ENCODE data around the gene SPINDOC. TPM values are rescaled to one million over a fixed set of nuclear protein-coding genes. Genes with fewer than 3 reads are reported as not detected.

Gene SPINDOC
- total and polyA plus RNA-seq, 2 experiments from 2014 or later, result 8.2 to 44.5 TPM

DNA sequence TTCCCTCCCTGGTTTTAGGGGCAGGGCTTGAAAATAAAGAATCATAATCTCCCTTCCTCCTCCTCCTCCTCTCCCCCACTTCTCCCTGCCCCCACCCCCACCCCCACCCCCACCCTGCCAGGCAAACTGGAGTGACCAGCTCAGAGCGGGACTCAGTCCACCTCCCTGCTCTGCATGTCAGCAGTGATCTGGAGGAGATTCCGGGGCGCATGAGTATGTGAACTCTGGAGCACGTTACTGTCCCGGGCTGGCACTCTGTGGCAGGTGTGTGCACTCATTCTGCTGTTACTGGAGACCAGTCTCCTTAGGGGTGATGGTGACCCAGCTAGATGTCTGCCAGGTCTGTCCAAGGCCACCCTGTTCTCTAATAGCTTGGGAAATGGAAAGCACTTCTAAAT is 59.5 kb downstream of the SPINDOC start:
- no peaks in the 10 kb centered on the region for H3K36me3 ChIP-seq
- DNase-seq (ENCODE audit: low read depth in 1 of 2, low spot score in 1 of 2), result no peak

DNA sequence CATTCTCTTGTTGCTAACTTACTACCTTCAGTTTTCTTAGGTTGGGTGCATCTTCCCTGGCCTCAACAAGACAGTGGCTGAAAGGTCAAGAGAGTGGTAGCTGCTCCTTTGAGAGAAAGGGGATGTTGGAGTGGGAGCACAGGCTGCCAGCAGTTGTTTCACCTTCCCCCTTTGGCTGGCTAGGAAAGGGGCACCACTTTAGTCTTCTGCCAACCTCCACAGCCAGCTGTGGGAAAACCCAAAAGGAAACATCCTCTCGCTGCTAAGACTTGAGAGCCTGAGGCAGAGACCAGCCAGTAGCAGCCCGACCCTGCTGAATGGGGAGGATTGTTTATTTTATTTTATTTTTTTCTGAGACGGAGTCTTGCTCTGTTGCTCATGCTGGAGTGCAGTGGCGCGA is 60.1 kb downstream of the SPINDOC start:
- Histone ChIP-seq H3K27me3 (no peaks in the 10 kb centered on the region), H3K4me1 (ENCODE audit: low read depth) (peaks cover 52% of the 10 kb centered on the region), H3K4me3 (no peak overlapping the region), H3K9me3 (ENCODE audit: low read depth) (no peaks in the 10 kb centered on the region), H3K27ac (peak overlapping the region; percentile 89), H3K36me3 (no peaks in the 10 kb centered on the region)
- no peak for DNase-seq (ENCODE audit: low read depth in 1 of 2, low spot score in 1 of 2)
- TF ChIP-seq, protein P1, sequence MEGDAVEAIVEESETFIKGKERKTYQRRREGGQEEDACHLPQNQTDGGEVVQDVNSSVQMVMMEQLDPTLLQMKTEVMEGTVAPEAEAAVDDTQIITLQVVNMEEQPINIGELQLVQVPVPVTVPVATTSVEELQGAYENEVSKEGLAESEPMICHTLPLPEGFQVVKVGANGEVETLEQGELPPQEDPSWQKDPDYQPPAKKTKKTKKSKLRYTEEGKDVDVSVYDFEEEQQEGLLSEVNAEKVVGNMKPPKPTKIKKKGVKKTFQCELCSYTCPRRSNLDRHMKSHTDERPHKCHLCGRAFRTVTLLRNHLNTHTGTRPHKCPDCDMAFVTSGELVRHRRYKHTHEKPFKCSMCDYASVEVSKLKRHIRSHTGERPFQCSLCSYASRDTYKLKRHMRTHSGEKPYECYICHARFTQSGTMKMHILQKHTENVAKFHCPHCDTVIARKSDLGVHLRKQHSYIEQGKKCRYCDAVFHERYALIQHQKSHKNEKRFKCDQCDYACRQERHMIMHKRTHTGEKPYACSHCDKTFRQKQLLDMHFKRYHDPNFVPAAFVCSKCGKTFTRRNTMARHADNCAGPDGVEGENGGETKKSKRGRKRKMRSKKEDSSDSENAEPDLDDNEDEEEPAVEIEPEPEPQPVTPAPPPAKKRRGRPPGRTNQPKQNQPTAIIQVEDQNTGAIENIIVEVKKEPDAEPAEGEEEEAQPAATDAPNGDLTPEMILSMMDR (IDR thresholded peaks at IDR 0.05; ENCODE audit: low read depth, low read length), result no peak

More for the DNA sequence above, 59.5 kb downstream of the SPINDOC start:
- Histone ChIP-seq H3K4me3 (no peak overlapping the region), H3K27ac (peak overlapping the region; percentile 89), H3K4me1 (ENCODE audit: low read depth) (peaks cover 49% of the 10 kb centered on the region), H3K9me3 (ENCODE audit: low read depth) (no peaks in the 10 kb centered on the region), H3K27me3 (no peaks in the 10 kb centered on the region)
- TF ChIP-seq, protein P1 (IDR thresholded peaks at IDR 0.05; ENCODE audit: low read depth, low read length), result no peak

DNA sequence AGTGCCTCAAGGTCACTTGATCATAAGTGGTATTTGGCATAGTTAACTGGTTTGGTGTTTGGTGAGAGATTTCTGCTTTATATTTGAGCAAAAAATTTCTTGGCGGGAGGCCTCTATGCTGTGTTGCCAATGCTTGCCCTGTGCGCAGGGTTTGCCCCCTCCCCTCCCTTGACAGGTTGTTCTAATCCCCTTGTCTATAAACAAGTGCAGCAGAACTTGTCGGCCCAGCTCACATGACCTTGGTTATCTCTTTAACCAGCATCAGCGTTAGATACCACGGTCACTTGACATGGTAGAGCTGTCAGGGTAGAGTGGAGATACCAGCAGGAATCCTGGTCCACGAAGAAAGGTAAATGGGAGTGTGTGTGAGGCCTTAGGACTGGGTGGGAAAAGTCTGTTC is 61.3 kb downstream of the SPINDOC start:
- Histone ChIP-seq H3K27ac (peak overlapping the region; percentile 89), H3K4me3 (no peak overlapping the region), H3K4me1 (ENCODE audit: low read depth) (peaks cover 56% of the 10 kb centered on the region), H3K27me3 (no peaks in the 10 kb centered on the region), H3K9me3 (ENCODE audit: low read depth) (no peaks in the 10 kb centered on the region), H3K36me3 (no peaks in the 10 kb centered on the region)
- TF ChIP-seq, protein P1 (IDR thresholded peaks at IDR 0.05; ENCODE audit: low read depth, low read length), result no peak
- DNase-seq (ENCODE audit: low read depth in 1 of 2, low spot score in 1 of 2), result peak in 1 of 2 donors; percentile 78

DNA sequence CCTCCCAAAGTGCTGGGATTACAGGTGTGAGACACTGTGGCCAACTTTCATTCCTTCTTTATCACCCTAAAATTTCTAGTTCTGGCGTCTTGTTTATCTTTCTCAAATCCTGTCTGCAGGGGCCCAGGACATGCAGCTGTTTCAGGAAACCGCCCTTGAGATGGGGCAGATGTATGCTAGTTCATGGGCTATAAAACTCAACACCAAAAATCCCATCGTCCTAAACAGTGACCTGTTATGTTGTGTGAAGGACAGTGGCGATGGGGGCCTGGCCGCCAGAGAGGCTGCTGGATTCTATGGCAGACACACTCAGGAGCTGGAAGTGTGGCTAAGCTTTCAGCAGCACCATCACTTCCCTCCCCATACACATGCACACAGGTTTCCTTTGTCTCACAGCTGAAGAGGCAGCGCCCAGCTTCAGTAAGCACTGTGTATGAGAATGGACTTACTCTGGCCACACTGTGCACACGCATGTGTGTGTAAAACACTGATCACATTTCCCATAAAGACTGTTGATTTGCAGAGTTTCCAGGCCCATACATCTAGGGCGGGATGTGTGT is 62.3 kb downstream of the SPINDOC start:
- no peaks in the 10 kb centered on the region for H3K36me3 ChIP-seq
- DNase-seq (ENCODE audit: low read depth in 1 of 2, low spot score in 1 of 2), result no peak
- no peak overlapping the region for H3K4me3 ChIP-seq
- no peaks in the 10 kb centered on the region for H3K27me3 ChIP-seq
- TF ChIP-seq, protein P1 (IDR thresholded peaks at IDR 0.05; ENCODE audit: low read depth, low read length), result no peak
- H3K27ac ChIP-seq, result peak overlapping the region; percentile 89
- no peaks in the 10 kb centered on the region for H3K9me3 ChIP-seq (ENCODE audit: low read depth)
- H3K4me1 ChIP-seq (ENCODE audit: low read depth), result peaks cover 65% of the 10 kb centered on the region

DNA sequence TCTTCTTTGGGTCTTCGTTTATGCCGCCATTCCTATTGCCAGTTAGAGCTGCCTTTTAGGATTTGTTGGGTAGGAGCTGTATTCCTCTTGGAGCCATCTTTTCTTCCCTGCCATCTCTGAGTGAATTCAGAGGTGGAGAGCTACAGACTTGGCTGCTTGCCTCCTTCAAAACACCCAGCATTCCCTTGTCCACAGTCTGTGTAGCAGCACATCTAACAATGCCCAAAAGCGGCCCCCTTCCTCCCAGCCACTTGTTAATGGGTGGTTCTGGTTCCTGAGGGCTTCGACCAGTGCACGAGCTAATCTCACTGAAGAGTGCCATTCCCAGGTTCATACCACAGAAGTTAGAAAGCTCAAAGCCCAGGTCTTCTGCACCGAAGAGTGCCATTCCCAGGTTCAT is 63.4 kb downstream of the SPINDOC start:
- TF ChIP-seq, protein P1 (IDR thresholded peaks at IDR 0.05; ENCODE audit: low read depth, low read length), result no peak
- peak overlapping the region; percentile 89 for H3K27ac ChIP-seq
- no peaks in the 10 kb centered on the region for H3K9me3 ChIP-seq (ENCODE audit: low read depth)
- no peak overlapping the region for H3K4me3 ChIP-seq
- no peaks in the 10 kb centered on the region for H3K36me3 ChIP-seq
- H3K4me1 ChIP-seq (ENCODE audit: low read depth), result peaks cover 65% of the 10 kb centered on the region
- DNase-seq (ENCODE audit: low read depth in 1 of 2, low spot score in 1 of 2), result no peak
- H3K27me3 ChIP-seq, result no peaks in the 10 kb centered on the region

Other genes starting within 250 kb of the SPINDOC start
- 7.6 and 10.0 TPM in 2 replicates for gene PLAAT3, start 199.0 kb upstream of the SPINDOC start, total RNA-seq
- 10.8 and 29.3 TPM in 2 replicates for gene PLAAT3, start 199.0 kb upstream of the SPINDOC start, polyA plus RNA-seq
- gene ATL3, start 142.1 kb upstream of the SPINDOC start, total RNA-seq, result 3.1 and 4.6 TPM in 2 replicates
- gene ATL3, start 142.1 kb upstream of the SPINDOC start, polyA plus RNA-seq, result 2.4 and 3.8 TPM in 2 replicates
- 99.7 and 132 TPM in 2 replicates for gene RTN3, start 132.0 kb upstream of the SPINDOC start, total RNA-seq
- 99.5 and 116 TPM in 2 replicates for gene RTN3, start 132.0 kb upstream of the SPINDOC start, polyA plus RNA-seq
- gene ZFTA, start 44.7 kb upstream of the SPINDOC start, total RNA-seq, result 31.5 and 42.8 TPM in 2 replicates
- 10.0 and 16.5 TPM in 2 replicates for gene ZFTA, start 44.7 kb upstream of the SPINDOC start, polyA plus RNA-seq
- gene MARK2, start 25.7 kb downstream of the SPINDOC start, total RNA-seq, result 31.0 and 31.4 TPM in 2 replicates
- 37.2 and 38.1 TPM in 2 replicates for gene MARK2, start 25.7 kb downstream of the SPINDOC start, polyA plus RNA-seq
- 73.5 and 74.2 TPM in 2 replicates for gene RCOR2, start 103.7 kb downstream of the SPINDOC start, total RNA-seq
- gene RCOR2, start 103.7 kb downstream of the SPINDOC start, polyA plus RNA-seq, result 34.7 and 41.0 TPM in 2 replicates
- gene NAA40, start 125.5 kb downstream of the SPINDOC start, total RNA-seq, result 56.7 and 82.7 TPM in 2 replicates
- gene NAA40, start 125.5 kb downstream of the SPINDOC start, polyA plus RNA-seq, result 59.1 and 60.9 TPM in 2 replicates
- 712 and 1,446 TPM in 2 replicates for gene COX8A, start 161.2 kb downstream of the SPINDOC start, total RNA-seq
- gene COX8A, start 161.2 kb downstream of the SPINDOC start, polyA plus RNA-seq, result 789 and 1,014 TPM in 2 replicates
- gene OTUB1, start 173.0 kb downstream of the SPINDOC start, total RNA-seq, result 119 and 183 TPM in 2 replicates
- gene OTUB1, start 173.0 kb downstream of the SPINDOC start, polyA plus RNA-seq, result 226 and 269 TPM in 2 replicates
- gene FLRT1, start 222.5 kb downstream of the SPINDOC start, total RNA-seq, result 0.53 and 0.69 TPM in 2 replicates
- 0.92 and 2.9 TPM in 2 replicates for gene FLRT1, start 222.5 kb downstream of the SPINDOC start, polyA plus RNA-seq